COLO668 (cell line): ENCODE measurements around the gene SERP2.

ENCODE experiments used
- DNase-seq: peaks from one replicate; lab custom pipeline; 2025; ENCODE audit not compliant: unreplicated experiment; lab: John Stamatoyannopoulos, UW

SERP2 gene

DNA sequence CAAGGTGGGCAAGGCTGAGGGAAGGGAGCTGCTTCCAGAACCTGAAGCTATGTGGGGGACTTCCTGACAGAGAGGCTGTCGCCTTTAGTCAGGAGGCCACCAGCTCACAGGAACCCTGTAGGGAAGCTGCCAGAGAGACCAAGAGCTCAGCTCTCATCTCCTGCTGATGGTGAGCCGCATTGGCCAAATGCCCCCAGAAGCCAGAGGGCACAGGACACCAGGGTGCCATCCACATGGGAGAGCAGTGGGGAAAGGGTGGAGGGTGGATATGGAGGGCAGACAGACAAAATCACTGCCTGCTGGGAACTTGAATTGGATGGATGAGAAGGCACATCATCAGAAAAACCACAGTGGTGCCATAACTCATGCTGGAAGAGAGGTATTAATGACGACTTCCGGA is 36.0 kb downstream of the SERP2 start:
- no peak for DNase-seq

DNA sequence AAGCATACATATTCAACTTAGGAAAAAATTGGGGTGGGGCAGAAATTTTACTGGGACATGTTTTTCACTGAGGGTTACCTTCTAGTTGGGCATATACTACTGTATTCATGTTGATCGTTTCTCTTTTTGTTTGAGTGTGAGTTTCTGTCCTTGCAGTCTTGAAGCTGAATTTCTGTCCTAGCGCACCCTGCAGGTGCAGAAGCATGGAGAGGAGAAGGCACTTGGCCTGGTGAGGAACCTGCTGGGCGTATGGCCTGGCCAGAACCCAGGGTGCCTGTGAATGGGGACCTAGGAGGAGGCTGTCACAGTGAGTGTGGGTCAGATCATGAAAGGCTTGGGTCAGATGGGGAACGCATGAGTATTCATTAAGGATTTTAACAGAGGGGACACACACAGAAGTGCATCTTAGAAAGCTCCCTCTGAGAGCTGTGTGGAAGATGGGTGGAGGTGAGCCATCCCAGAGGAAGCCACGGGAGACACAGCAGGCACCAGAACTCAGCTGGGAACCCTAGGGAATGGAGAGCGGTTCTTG is 36.8 kb downstream of the SERP2 start:
- no peak for DNase-seq

DNA sequence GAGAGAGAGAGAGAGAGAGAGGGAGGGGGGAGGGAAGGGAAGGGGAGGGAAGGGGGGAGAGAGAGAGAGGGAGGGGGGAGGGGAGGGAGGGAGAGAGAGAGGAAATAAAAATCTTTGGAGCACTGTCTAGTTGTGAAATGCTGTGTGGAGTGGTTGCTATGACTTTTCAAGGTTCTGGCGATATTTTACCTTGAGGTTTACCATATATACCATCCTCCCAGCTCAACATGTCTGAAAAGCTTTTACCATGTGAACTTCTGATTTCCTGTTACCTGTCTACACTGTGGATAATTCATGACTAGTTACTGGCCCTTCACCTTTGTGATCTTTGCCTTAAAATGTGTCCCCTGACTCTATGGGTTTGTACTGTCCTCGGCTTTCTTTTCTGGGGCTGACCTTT is 38.2 kb downstream of the SERP2 start:
- DNase-seq = no peak

DNA sequence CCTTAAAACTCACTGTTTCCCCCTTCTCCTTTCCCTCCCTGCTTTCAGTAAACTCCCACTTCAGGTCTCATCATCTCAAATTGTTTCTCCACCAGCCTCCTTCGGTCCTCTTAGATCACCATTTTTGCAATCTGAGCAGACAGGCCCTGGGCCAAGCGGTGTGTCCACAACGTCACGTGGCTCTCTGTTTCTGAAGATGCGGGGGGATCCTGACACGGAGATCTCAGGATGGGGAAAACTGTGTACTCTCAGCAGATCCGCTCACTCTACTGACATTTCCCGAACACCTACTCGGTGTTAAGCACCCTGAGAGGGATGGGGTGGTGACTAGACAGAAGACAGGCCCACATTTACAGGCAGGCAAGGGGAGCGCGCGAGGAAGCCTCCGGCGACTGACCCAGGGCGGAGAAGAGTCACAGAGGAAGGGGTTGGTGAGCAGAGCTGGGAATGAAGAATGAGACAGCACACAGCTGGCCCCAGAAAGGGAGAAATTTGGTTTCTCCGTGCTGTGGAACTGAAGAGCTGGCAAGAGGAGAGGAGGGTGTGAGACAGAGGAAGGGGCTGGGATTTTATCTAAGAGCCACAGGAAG is 38.8 kb downstream of the SERP2 start:
- no peak for DNase-seq

DNA sequence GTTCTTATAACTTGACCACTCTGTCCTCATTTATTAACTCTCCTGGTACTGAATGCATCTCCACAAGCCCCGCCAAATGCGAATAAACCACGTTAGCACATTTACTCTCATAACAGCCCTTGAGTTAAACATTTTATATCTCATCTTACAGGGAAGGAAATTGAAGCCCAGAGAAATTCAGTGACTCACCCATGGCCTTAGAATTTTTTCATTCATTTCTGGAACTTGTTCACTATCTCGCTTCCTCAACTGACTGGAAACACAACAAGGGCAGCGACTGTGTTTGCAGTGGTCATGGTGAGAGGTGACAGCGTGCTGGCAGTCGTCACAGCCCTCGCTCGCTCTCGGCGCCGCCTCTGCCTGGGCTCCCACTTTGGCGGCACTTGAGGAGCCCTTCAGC is 39.5 kb downstream of the SERP2 start:
- no peak for DNase-seq

DNA sequence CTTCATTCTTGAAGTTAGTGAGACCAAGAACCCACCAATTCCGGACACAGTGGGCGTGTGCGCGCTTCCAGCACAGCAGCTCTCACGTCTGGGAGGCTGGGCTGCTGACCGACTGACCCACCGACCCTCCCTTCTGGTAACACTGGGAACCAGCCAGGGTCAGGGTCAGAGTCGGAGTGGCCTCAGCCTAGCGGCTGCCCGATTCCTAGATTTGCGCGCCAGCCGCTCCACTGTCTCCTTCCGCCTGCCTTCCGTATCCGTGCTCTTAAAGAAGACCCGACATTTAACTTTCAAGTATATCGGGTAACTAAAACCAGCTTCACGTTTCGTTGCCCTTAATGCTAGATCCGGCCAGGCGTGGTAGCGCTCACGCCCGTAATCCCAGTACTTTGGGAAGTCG is 41.1 kb downstream of the SERP2 start:
- no peak for DNase-seq

DNA sequence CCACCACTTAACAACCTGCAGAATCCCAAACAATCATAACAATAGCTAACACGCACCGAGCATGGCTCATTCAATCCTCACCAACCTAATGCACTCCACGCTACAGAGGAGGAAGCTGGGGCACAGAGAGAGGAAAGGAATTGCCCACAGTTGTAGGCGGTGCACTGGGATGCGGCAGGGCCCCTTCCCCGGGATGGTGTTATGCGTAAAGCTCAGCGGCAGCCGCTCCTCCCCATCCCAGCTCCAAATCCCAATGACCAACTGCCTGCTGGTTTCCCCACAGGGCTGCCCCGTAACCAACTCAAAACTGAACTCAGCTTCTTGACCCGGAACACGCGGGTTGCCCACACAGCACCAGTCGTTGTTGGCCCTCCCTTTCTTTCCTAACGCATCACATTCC is 42.2 kb downstream of the SERP2 start:
- no peak for DNase-seq

DNA sequence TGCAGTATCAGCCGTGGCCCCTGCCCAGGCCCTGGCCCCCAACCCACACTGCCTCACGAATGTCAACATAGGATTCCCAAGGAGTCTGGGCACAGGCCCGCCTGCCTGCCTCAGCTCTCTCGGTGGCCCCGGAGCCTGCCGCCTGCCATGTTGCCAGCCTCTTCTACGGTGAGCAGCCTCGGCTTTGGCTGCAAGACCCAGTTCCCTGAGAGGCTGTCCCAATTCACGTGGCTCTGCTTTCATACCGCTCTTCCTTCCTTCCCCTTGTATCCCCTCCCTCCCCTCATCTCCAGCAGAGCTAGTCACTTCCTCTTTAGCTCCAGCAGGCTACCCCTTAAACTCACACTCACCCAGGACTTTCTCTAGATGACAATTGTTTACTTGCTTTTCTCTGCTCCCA is 42.7 kb downstream of the SERP2 start:
- no peak for DNase-seq

DNA sequence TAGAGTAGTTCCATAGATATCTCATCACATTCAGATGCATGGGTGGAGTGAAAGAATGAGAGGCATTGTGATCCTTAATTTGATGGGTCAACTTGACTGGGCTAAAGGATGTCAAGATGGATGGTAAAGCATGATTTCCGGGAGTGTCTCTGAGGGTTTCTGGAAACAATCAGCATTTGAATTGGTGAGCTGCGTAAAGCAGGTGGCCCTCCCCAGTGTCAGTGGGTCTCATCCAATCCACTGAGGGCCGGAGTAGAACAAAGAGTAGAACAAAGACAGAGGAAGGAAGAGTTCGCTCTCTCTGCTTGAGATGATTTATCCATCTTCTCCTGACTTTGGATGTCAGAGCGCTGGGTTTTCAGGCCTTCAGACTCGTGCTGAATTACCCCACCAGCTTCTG is 43.1 kb downstream of the SERP2 start:
- DNase-seq = no peak

DNA sequence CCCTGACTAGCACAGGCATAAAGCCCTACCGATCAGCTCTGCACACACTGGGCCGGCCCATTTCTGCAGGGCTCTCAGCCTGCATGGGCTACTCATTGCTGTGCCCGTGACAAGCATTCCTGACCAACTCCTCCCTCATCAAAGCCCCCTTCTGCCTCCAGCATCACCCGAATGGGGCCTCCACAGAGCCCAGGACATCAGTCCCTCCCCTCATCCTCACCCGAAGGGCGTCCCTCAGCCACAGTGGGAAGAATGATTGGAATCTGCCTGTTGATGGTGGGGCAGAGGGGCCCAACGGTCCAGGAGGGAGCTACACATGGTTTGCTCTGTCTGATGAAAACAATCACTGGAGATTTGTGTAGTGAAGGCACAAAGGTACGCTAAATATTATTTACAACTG is 43.8 kb downstream of the SERP2 start:
- DNase-seq = no peak

DNA sequence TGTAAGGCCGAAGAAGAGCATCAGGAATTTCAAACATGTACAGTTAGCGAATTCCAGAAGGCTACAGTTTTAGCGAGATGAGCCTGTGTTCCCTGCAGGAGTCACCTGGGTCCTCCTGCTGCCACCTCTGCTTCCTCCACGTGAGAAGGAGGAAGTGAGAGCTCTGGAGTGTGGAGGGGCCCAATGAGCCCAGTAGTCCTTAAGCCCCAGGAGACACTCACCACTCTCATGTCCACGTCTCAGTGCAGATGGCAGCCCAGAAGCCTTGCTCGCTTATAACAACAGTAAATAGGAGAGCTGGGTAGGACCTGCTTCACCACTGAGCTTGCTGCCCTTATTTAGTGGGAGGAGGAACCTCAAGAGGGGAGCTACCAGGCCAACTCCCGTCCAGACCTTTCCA is 44.3 kb downstream of the SERP2 start:
- no peak for DNase-seq

DNA sequence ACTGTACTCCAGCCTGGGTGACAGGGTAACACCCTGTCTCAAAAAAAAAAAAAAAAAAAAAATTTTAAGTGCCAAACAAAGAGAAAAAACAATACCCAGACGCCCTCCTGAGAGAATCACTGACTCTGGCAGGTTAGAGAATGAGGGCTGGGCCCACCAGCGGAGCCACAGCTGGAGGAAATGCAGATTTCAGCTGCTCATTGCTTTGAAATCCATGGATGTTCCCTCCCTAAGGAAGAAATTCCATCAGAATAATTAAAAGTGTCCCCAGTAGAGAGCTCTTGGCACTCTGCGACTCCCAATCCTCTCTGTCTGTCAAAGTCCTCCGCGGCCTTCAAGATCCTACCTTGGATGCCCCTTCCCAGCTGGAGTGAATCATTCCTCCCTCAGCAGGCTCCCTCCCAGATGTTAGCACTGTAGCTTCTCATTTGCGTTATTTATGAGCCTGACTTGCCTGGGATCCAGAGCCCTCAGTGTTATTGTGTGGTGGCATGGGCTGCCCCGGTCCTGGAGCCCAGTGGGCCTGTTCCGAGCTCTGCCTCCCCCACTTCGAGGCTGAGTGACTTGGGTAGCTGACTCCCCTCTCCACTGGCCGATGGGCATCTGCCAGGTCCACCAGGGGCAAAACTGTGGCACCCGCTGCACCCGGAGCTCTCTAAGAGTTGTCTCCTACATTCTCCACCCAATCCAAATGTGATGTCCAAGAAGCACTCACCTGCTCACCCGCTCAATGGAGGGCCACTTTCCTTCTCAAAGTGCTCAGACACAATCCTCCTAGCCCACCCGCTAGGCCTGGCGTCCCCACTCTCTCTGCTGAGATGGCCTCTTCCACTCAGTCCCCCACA is 47.0 kb downstream of the SERP2 start:
- DNase-seq = no peak

DNA sequence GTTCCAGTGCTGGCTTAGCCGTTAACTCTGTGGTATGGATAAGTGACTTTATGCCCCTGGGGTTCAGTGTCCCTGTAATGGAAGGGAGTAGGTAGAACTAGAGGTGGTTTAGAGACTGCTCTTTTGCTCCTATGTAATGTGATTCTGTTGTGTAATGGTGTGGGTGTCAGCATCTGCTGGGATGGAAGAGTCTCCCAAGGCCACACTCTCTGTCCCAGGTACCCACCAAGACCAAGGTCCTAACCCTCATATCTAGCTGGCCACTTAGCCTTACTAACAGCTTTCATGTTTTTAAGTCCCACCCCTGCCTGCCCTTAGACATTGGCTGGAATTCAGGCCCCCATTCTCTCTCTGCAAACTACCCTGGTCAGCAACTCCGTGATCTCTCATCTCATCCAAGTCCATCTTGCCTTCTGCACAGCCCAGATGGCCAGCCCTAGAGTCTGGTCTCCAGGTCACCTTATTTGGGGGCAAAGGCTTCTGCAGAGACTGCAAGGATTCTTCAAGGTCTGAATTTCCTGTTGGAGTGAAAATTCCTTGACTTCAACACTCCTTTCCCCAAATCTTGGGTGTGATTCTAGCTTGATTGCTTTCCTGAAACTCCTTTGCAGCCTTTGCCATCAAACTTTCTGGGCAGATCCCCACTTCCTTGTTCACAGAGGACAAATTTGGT is 48.4 kb downstream of the SERP2 start:
- no peak for DNase-seq

DNA sequence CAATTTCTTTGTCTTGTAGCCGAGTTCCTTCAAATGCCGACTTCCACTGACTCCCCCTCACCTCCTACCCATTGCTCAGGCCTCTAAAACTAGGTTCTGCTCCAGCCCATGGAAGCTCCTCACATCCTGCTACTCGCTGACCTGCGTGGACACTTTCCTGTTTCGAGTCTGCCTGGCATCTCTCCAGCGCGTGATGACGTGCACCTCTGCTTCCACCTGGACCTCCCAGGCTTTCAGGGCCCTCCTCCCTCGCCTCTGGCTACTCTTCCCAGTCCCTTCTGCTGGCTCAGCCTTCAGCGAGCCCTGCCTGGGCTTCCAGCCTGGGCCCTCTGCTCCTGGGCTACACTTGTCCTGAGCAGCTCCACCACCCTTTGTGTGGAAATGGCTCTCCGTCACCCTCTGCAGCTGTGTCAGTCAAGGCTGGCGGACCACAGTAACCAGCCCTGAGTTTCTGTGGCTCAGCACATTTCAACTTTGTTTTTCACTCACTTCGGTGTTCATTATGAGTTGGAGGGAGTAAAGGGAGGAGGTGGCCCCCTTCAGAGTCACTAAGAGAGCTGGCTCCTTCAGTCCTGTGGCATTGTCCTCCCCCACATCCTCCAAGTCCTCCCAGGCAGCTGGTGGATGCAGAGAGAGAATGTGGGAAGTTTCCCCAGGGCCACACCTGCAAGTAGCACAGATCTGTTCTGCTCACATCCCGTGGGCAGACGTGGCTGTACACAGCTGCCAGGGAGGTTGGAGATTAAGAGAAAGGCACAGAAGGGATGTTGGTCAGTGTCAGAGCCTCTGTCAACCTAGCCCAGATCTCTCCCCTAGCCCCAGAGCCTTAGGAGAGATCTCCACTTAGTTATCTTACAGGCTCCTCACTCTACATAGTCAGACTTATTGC is 49.4 kb downstream of the SERP2 start:
- DNase-seq = peak; percentile 58

DNA sequence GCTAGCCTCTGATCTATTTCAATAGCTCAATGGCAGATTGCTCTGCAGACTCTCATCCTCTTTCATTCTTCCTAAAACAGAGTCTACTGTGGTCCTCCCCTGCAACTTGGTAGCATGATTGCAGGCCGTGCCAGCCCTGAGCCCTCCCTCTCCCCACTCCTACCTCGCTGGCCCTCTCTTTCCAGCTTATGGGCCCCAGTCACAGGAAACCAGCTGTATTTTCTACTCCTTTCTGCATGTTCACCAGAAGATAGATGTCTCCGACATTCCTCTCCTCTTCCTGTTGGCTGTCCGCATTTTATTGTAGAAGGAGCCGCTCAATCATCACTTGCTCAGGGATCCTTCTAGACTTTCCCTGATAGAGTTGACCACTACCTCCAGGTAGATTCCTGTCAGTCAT is 50.2 kb downstream of the SERP2 start:
- DNase-seq = no peak

DNA sequence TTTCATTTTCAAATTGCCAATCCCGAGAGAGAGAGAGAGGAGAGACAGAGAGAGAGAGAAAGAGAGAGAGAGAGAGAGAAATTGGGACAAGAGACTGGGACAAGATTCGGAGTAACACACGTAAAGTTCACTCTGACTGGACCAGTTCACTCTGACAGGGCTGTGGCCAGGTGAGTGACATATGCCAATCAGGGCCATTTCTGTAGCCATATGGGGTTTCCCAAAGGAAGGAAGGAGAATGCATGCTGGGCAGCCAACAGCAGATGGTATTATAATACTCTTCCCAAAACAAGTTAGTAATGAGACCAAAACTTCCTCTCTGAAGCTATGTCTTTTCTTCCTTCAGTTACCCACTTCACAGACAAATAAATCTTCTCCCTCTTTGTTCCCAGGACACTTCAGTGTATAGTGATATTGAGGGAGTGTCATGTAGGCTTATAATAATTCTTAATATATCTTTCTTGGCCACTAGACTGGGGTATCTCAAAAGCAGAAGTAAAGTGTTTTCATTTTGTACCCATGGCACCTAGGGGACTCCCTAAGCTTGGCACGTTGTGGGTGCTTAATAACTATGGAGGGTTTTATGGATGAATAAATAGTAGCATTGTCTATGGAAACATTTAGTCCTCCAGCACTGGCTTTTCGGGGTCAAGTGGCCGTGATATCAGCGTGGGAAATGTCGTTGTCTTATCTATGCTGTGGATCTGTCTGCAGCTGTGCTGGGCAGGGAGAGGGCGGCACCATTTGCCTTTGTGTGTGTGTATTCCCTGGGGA is 51.6 kb downstream of the SERP2 start:
- DNase-seq = peak; percentile 44

DNA sequence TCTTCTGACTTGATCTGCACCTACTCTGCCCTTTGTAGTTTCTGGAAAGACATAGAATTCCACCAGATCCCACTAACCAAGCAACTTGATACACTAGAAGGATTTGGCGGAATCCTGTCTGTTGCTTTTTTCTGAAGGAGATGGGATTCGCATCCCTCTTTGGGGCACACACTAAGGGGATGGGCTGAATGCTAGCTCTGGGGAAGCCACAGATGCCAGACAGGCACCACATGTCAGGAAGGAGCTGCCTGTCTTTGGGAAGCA is 52.1 kb downstream of the SERP2 start:
- no peak for DNase-seq

DNA sequence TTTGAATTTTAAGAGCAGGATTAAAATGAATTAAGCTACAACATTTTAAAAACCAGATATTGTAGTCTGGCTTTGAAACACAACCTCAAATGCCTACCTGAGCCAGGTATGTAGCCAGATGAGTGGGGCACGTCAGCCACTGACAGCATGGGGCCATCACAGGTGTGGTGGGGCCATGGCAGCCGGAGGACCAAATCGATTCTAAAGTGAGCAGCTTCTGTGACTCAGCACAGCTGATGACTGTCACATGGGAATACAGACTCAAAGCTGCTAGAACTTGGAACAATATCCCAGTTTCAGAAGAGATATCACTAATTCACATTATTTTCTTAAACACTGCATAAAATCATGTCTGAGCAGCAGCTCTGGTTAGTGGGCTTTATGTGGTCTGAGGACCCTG is 52.8 kb downstream of the SERP2 start:
- DNase-seq = no peak

DNA sequence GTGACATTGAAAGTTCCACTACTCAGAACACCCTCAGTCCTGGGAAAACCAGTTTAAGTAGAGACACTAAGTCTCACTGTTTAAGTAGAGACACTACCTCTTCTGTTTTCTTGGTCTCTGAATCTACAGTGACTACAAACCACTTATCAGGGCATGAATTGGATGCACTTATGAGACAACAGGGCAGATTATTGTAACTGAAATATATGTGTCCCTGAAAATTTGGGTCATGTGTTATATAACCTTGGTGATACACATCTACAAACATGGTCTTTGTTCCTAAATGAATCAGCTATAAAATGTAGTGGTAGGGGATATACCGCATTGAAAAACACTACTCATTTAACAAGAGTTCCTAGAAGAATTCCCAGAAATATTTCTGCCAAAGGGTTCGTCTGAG is 55.7 kb downstream of the SERP2 start:
- DNase-seq = no peak

DNA sequence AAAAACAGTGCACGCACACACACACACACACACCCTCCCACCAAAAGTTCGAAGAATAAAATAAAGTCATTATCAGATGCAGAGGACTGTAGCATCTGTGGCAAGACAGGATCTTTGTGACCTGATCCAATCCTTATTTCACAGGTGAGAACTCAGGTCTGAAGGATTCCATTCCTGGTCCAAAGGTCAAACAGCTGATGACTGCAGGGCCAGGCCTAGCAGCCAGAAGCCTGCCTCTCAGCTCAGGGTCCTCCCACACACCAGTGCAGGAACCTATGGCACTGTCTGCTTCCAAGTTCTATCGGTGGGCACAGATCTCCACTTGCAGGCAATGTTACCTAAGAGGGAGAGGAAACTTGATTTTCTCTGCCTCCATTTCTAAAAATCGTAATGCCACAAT is 57.5 kb downstream of the SERP2 start:
- DNase-seq = peak; percentile 61

DNA sequence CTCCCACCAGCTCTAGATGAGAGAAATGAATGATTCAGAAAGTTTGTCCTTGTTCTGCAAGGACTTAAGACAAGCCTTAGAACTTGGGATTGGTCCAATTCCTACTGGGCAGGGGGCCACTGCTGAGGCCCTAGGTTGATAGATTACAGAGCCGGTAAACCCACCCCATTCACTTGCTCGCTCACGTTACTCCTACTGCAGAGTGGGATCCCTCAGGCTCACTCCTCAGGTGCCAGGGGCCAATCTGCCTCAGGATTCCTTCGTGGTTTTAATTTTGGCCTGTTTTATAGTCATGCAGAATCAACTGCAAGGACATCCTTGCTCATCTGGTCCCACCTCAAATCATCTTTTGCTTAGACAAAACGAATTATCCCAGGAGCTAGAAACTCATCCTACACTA is 59.0 kb downstream of the SERP2 start:
- DNase-seq = no peak
